Hepatocyte (in vitro differentiated cells): ENCODE data around the gene GRIK1.

Experiments
- EZH2phosphoT487 ChIP-seq: fragments of 200-600 bp; sonication (generic); IDR thresholded peaks from one replicate; pipeline ENCODE4 v1.6.1; 2018; ENCODE audit warnings: antibody characterized with exemption, mild to moderate bottlenecking, low read depth, moderate library complexity; ENCODE audit not compliant: unreplicated experiment, severe bottlenecking
- TF ChIP-seq, protein P1 (sequence below): fragments of 200-600 bp; sonication (generic); IDR thresholded peaks from 2 replicates; pipeline ENCODE4 v1.5.1; 2016; ENCODE audit warnings: antibody characterized with exemption, mild to moderate bottlenecking; ENCODE audit not compliant: poor library complexity

DNA sequence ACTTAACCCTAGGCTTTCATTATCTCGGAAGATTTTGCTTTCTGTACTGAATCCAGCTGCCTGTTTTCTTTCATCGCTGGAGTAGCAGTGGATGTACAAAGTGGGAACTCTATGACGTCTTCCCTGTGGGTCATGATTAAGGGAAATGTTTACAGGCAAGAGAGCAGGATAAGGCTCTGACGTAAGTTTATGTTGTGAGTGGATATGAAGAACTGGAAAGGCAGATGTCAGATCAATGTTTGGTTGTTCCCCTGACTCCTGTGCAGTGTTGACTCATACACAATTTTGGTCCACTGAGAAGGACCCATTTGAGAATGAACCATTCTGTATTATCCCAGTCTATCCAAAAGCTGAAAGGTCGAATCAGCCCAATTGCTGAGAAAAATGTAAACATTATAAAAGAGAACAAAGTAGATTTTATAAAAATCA, 292.4 kb downstream of the GRIK1 start:
- TF ChIP-seq, protein P1, sequence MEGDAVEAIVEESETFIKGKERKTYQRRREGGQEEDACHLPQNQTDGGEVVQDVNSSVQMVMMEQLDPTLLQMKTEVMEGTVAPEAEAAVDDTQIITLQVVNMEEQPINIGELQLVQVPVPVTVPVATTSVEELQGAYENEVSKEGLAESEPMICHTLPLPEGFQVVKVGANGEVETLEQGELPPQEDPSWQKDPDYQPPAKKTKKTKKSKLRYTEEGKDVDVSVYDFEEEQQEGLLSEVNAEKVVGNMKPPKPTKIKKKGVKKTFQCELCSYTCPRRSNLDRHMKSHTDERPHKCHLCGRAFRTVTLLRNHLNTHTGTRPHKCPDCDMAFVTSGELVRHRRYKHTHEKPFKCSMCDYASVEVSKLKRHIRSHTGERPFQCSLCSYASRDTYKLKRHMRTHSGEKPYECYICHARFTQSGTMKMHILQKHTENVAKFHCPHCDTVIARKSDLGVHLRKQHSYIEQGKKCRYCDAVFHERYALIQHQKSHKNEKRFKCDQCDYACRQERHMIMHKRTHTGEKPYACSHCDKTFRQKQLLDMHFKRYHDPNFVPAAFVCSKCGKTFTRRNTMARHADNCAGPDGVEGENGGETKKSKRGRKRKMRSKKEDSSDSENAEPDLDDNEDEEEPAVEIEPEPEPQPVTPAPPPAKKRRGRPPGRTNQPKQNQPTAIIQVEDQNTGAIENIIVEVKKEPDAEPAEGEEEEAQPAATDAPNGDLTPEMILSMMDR = no peak
- TF ChIP-seq EZH2phosphoT487 = no peak
